GM19438 (cell line): Measurements from ENCODE around the gene B4GALT4.
"Not testable (repeated sequence)": the region's sequence is repeated elsewhere in the genome, so short reads cannot be mapped to it uniquely, and the experiment has no call there.

Experiments
- ATAC-seq: cut with Tn5 transposase; IDR thresholded peaks from one replicate; pipeline ENCODE4 v1.9.1; 2021; ENCODE audit warnings: low read depth; ENCODE audit not compliant: unreplicated experiment

B4GALT4 gene

GRCh38 chr3:119206611-119207511, 33.8 kb downstream of the B4GALT4 start:
- ATAC-seq = no peak

GRCh38 chr3:119205685-119206084, 35.0 kb downstream of the B4GALT4 start:
- no peak for ATAC-seq

GRCh38 chr3:119205209-119205608, 35.5 kb downstream of the B4GALT4 start:
- ATAC-seq = no peak

- no peak for ATAC-seq
Measured at GRCh38 chr3:119195911-119196310, 44.8 kb downstream of the B4GALT4 start.

GRCh38 chr3:119195151-119195476, 45.6 kb downstream of the B4GALT4 start:
- no peak for ATAC-seq

GRCh38 chr3:119194237-119195150, 46.2 kb downstream of the B4GALT4 start:
- ATAC-seq = no peak

- ATAC-seq = no peak
Measured at GRCh38 chr3:119191800-119192199, 48.9 kb downstream of the B4GALT4 start.

GRCh38 chr3:119187266-119187665, 53.4 kb downstream of the B4GALT4 start:
- ATAC-seq = no peak

GRCh38 chr3:119184796-119185570, 55.7 kb downstream of the B4GALT4 start:
- ATAC-seq = no peak

GRCh38 chr3:119184111-119184510, 56.6 kb downstream of the B4GALT4 start:
- ATAC-seq = no peak

GRCh38 chr3:119181765-119182164, 58.9 kb downstream of the B4GALT4 start:
- no peak for ATAC-seq

GRCh38 chr3:119177321-119177720, 63.4 kb downstream of the B4GALT4 start:
- ATAC-seq = no peak

GRCh38 chr3:119176778-119177177, 63.9 kb downstream of the B4GALT4 start:
- no peak for ATAC-seq

GRCh38 chr3:119175872-119176756, 64.6 kb downstream of the B4GALT4 start:
- no peak for ATAC-seq

GRCh38 chr3:119173325-119173724, 67.4 kb downstream of the B4GALT4 start, which contains the start of gene UPK1B:
UPK1B (plus strand) TSS chr3:119173598; CDS start chr3:119186742, 13,144 bp downstream.
- ATAC-seq = no peak

GRCh38 chr3:119170821-119171220, 69.9 kb downstream of the B4GALT4 start:
- ATAC-seq = no peak

GRCh38 chr3:119164745-119165144, 75.9 kb downstream of the B4GALT4 start:
- not testable (repeated sequence) for ATAC-seq
